GM19240 (cell line): Measurements from ENCODE around the gene PPAT.
"Not testable (repeated sequence)": the region's sequence is repeated elsewhere in the genome, so short reads cannot be mapped to it uniquely, and the experiment has no call there.

ENCODE experiments used
- DNase-seq: peaks from one replicate; pipeline ENCODE4 v3.0.0; 2011; ENCODE audit warnings: low spot score; ENCODE audit not compliant: insufficient read length

PPAT gene

GRCh38 chr4:56386091-56386490 is 49.3 kb downstream of the PPAT start:
- DNase-seq: no peak

DNA sequence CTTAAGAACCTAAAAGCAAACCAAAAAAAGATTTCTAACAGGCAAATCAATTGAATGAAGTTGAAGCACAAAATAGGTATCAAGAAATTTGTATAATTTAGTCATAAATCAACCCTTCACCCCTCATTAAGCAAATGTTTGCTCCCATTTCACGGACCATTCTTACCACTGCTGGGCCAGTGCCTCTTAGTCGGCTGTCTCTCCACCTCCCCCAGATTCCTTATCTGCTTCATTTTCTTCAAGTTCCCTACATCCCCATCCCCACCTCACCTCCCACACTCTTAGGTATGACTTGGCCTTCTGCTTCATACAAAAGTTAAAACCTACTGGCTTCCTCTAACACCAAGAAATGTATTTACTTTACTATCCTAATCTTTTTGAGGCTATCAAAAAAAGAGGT is 60.0 kb downstream of the PPAT start:
- DNase-seq: no peak

DNA sequence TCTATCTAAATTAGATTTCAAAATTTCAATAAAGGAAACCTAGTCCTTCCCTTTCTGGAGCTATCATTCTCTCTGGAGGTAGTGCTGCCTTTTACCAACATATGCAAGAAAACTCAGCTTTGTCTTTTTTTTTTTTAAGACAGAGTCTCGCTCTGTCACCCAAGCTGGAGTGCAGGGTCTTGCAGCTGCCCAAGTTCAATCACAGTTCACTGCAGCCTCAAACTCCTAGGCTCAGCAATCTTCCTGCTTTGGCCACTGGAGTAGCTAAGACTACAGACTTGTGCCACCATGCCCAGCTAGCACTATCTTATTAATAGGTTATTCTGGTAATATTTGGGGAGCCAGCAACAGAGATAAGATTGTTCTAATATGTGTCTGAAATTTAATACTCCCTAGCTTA is 60.5 kb downstream of the PPAT start:
- DNase-seq: no peak

DNA sequence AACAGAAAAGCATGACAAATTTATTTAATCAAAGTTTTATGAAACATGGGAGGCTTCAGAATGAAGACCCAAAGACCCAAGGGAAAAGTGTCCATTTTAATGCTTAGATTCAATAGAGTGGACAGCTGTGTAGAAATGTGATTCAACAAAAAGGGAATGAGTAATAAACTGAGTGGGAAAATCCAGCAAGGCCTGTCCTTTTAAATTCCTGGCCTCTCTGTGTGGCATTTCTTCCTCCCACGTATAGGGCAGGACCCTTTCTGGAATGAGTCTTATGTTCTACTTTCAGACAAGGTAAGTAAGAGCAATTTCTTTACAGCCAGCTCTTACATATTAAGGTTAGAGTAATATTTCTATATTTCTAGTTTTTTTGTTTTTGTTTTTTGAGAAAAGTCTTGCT is 62.6 kb downstream of the PPAT start:
- DNase-seq: no peak

- DNase-seq: no peak
These were observed 63.8 kb downstream of the PPAT start for GRCh38 chr4:56371426-56372220.

GRCh38 chr4:56370377-56370776 is 65.0 kb downstream of the PPAT start:
- DNase-seq: no peak

GRCh38 chr4:56362981-56363380 is 72.4 kb downstream of the PPAT start:
- DNase-seq: not testable (repeated sequence)

DNA sequence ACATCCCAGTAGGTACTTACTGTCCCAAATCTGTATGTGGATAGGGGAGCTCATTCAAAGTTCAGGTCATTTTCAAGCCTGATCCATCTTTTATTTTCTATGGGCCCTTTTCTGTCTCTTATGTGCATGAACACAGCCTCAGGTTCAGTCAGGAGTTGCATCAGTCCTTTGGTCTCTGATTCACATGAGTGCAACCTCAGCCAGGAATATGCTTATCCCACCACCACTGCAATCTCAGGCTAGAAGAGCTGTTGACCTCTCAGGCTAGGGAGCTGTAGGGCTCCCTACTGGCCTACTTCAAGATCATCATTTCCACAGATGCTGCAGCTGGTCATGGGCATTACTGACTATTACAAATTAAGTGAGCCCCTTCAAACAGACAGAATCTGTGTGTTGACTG is 75.3 kb downstream of the PPAT start:
- DNase-seq: no peak

GRCh38 chr4:56356650-56357049 is 78.8 kb downstream of the PPAT start:
- DNase-seq: no peak

DNA sequence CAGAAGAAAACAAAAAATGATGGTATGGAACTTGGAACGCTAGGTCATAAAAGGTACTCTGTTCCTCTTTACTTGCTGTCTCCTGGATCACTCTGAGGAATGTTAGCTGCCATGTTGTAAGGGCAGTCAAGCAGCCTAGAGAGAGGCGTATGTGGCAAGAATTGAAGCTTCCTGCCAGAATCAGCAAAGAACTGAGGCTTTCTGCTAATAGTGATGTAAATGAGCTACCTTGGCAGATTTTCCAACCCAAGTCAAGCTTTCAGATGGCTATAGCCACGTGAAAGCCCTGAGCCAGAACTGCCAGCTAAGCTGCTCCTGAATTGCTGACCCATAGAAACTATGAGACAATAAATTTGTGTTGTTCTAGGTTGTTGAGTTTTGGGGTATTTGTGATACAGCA is 86.8 kb downstream of the PPAT start:
- no peak for DNase-seq

DNA sequence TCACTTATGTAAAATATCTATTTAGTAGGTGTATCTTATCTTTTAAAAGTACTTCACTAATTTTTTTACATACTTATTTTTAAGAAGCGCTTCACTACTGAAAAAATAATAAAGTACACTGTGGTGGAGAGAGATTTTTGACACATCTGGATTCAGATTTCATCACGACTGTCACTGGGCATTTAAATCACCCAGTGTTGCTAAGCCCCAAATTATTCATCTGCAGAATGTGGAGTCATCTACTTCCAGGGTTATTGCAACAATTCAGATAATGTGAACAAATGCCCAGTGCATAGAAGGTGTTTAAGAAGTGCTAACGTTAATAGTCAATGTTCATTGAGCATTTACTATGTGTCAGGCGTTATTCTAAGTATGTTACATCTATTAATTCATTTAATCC is 90.0 kb downstream of the PPAT start:
- DNase-seq: no peak
